Activated CD4-positive, alpha-beta T cell treated with anti-CD3 and anti-CD28 coated beads, Interleukin-2, amount 50 U/mL, for 24 hours (primary cell): ENCODE data around the gene ANGPTL2.
"Not testable (repeated sequence)": the region's sequence is repeated elsewhere in the genome, so short reads cannot be mapped to it uniquely, and the experiment has no call there.

Source experiments
- DNase-seq, 2 donors: peaks; one replicate each; pipeline ENCODE4 v3.0.0-alpha.2; 2020; ENCODE audit warnings: low read depth in 1 of 2, low spot score in 1 of 2

The ANGPTL2 gene

DNA sequence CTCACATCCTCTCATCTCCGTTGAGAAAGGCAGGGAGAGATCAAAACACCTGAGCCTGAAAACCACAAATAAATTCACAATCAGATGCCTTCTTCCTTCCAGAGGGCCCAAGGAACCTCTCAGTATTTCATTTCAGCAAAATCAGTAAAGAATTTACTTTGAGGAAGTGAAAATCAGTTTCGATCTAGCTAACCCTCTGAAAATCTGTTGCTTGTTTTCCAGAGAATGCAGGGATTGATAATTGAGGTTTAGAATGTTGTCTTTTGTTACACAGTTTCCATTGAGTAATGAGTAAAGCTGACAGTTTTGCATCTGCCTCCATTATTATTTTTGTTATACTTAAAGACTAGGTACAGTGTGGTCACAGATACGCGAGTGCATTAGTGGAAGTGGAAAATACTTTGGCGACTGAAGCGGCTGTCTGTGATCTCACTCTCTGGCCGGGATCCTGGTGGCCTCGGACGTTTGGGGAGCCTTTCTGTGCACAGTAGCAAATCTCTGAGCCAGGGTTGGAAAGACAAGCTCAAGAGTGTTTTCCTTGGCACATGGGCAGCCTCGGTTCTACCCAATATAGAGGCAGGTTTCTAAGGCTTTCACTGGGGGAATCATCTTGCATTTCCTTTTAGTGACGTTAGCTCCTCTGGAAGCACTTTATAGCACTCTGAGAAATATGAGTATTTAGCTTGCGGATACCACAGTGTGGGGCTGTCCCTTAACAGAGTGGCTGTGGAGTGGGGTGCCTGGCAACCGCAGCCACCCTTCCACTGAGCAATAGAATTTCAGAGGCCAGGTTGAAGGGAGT, 32.2 kb upstream of the ANGPTL2 start:
- DNase-seq, result no peak

- no peak for DNase-seq
Observed at GRCh38 chr9:127154003-127154389, 31.6 kb upstream of the ANGPTL2 start.

GRCh38 chr9:127153501-127153900, 31.1 kb upstream of the ANGPTL2 start:
- DNase-seq, result no peak

DNA sequence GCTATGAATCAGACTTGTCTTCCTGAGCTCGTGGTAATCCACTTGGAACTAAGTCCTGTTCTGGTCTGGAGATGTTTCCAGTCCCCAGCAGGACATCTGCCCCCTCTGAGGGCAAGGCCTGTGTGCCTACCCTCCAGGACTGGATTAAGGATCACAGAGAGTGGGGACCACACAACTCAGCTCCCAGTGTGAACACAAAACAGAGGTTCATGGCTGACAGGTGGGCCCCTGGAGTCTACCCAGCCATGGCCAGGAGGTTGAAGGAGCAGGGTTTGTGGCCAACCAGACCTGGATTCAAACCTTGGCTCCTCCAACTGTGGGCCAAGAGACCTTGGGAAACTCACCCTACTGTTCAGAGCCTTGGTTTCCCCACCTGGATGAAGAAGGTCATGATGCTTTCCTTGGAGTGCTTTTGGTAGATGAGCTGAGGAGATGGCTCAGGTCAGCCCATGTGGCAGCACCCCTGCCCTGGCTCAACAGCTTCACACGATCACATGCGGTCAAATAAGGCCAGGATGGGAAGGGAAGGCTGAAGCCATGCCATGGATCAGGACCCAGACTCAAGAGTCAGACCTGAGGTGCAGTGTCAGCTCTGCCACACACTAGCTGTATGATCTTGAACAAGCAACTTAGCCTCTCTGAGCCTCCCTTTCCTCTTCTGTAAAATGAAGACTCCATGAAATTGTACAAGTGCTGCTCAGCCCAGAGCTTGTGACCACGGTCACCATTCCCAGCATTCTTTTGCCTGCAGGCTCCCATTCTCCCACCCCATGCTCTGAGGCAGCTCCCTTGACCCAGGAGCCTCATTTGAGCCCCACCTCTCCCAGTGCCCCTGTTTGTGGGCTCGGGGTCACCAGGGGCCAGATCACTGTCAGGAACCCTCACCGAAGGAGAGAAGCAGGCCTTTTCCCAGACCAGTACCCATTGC, 27.3 kb upstream of the ANGPTL2 start:
- DNase-seq, result no peak

- no peak for DNase-seq
Observed at GRCh38 chr9:127149010-127149409, 26.6 kb upstream of the ANGPTL2 start.

- DNase-seq, result no peak
Observed at GRCh38 chr9:127148014-127148413, 25.6 kb upstream of the ANGPTL2 start.

DNA sequence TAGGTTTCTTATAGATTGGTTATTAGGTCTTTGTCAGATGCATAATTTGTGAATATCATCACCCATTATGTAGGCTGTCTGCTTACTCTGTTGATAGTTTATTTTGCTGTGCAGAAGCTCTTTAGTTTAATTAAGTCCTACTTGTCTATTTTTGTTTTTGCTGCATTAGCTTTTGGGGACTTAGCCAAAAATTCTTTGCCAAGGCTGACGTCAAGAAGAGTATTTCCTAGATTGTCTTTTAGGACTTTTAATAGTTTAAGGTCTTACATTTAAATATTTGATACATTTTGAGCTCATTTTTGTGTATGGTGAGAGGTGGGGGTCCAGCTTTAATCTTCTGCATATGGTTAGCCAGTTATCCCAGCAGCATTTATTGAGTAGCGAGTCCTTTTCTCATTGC, 24.8 kb upstream of the ANGPTL2 start:
- no peak for DNase-seq

- not testable (repeated sequence) for DNase-seq
Observed at GRCh38 chr9:127146841-127147240, 24.4 kb upstream of the ANGPTL2 start.

DNA sequence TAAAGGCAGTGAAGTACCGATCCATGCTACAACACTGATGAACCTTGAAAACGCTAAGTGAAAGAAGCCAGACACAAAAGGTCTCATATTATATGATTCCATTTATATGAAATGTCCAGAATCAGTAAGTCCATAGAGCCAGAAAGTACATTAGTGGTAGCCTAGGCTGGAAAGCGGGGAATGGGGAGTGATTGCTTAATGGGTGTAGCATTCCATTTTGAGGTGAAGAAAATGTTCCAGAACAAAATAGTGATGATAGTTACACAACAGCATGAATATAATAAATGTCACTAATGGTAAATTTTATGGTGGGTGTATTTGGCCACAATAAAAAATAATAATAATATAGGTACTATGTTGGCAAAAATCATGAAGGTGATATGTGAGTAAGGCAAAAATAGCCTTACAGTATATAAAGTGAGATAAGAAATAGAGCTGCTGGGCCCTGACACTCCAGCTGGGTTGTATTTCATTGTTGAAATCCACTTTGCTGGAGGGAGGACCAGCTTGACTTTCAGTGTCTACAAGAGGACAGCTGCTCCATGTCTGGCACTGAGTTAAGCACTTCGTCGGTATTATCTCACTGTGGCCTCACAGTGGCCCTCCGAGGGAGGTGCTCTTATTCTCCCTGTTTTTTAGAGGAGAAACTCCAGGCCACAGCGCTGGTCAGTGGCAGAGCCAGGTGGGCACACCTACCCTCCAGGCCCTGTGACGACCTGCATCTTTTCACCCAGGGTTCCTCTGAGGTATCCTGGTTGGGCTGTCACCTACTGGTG, 22.4 kb upstream of the ANGPTL2 start:
- DNase-seq, result no peak

GRCh38 chr9:127143920-127144465, 21.6 kb upstream of the ANGPTL2 start:
- DNase-seq, result no peak

DNA sequence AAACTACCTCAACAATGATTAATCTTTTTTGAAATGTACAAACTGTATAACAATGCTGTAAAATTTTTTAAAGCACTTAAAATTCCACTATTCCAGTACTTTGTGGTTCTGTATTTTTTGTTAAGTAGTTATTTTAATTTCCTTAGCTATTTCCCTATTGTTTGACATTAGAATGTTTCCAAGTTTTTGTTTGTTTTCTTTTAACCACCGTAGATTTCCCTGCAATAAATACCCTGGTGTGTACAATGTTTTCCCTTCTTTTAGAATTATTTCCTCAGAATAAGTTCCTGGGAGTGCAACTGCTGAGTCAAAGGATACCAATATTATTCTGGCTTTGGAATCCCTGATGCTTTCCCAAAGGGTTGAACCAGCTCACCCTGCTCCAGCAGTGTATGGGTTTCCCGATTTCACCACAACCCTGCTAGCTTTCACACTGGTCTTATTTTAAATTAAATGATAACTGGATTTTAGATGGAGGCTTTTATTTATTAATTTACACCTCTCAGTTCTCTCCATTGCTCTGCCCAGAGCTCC, 20.6 kb upstream of the ANGPTL2 start:
- no peak for DNase-seq

GRCh38 chr9:127142291-127142690, 19.9 kb upstream of the ANGPTL2 start:
- no peak for DNase-seq

- no peak for DNase-seq
Observed at GRCh38 chr9:127140842-127141675, 18.6 kb upstream of the ANGPTL2 start.

DNA sequence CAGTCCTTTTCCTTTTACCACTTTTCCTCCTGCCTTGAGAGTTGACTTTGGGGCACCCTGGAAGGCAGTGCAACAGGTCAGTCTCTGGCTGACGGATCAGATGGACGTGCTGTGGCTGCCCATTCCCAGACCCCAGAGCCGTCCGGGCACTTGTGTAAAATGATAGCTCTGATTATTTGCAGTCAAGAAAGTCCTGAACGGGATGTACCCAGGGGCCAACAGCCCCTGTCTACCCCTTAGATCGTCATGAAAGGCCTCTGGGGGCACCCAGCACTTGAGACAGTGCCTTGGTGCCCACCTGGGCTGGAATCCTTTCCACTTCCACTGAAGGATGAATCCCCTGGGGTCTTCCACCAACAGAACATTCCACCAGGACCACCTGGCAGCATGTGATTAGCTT, 17.7 kb upstream of the ANGPTL2 start:
- no peak for DNase-seq

GRCh38 chr9:127139775-127140174, 17.3 kb upstream of the ANGPTL2 start:
- DNase-seq, result no peak

- no peak for DNase-seq
Observed at GRCh38 chr9:127139071-127139731, 16.8 kb upstream of the ANGPTL2 start.

GRCh38 chr9:127138444-127138843, 16.0 kb upstream of the ANGPTL2 start:
- DNase-seq, result no peak

- no peak for DNase-seq
Observed at GRCh38 chr9:127137640-127138360, 15.4 kb upstream of the ANGPTL2 start.
